ENCODE results near the gene MIP.
"Not testable (repeated sequence)": the region's sequence is repeated elsewhere in the genome, so short reads cannot be mapped to it uniquely, and the experiment has no call there.

MIP gene

GRCh38 chr12:56410768-56411167 lies 43.7 kb downstream of the MIP start:
- no peak for DNase-seq (ENCODE audit: low read depth in 2 of 2)

GRCh38 chr12:56408799-56409417 lies 45.5 kb downstream of the MIP start:
- DNase-seq (ENCODE audit: low read depth in 2 of 2), result no peak

- not testable (repeated sequence) for DNase-seq (ENCODE audit: low read depth in 2 of 2)
Observed at GRCh38 chr12:56404227-56404626, 50.2 kb downstream of the MIP start.

- not testable (repeated sequence) for DNase-seq (ENCODE audit: low read depth in 2 of 2)
Observed at GRCh38 chr12:56401612-56402011, 52.8 kb downstream of the MIP start.

GRCh38 chr12:56401125-56401524 lies 53.3 kb downstream of the MIP start:
- not testable (repeated sequence) for DNase-seq (ENCODE audit: low read depth in 2 of 2)

Data from stimulated activated CD8-positive, alpha-beta memory T cell treated with anti-CD3 and anti-CD28 coated beads, Interleukin-2, amount 100 ng/mL, for 1 hour (primary cell).